Esophagus squamous epithelium (tissue), 4 donors: ENCODE results near the gene AGBL1.

Source experiments
- POLR2A ChIP-seq, 4 donors: fragments of 450-650 bp; IDR thresholded peaks; one replicate each; pipeline ENCODE4 v1.6.1; 2017; ENCODE audit warnings: antibody characterized with exemption in 4 of 4, mild to moderate bottlenecking in 4 of 4, moderate library complexity in 3 of 4
- TF ChIP-seq, protein P1 (sequence below), 6 experiments: fragments of 450-650 bp in 4 of 6; fragments of 200-600 bp in 2 of 6; sonication (generic) in 2 of 6; IDR thresholded peaks; one replicate each; pipeline ENCODE4 v1.5.1; 2016 to 2019; ENCODE audit warnings: antibody characterized with exemption in 6 of 6, mild to moderate bottlenecking in 4 of 6, moderate library complexity in 4 of 6

DNA sequence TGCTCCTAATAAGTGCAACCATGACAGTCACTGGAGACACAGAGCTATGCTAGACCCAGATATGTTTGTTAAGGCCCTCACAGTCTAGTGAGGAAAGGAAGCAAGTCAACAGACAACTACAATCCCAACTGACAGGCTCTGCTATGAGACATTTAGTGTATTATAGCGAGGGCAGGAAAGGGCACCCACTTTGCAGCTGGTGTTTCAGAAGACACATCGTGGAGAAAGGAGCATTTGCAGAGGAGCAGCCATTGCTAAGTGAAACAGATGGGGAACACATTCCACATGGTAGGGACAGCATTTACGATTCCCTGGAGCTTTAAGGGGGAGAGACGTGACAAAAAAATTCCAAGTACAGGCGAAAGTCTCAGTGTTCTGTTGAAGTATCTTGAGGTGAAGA is 685.6 kb downstream of the AGBL1 start:
- TF ChIP-seq, protein P1, sequence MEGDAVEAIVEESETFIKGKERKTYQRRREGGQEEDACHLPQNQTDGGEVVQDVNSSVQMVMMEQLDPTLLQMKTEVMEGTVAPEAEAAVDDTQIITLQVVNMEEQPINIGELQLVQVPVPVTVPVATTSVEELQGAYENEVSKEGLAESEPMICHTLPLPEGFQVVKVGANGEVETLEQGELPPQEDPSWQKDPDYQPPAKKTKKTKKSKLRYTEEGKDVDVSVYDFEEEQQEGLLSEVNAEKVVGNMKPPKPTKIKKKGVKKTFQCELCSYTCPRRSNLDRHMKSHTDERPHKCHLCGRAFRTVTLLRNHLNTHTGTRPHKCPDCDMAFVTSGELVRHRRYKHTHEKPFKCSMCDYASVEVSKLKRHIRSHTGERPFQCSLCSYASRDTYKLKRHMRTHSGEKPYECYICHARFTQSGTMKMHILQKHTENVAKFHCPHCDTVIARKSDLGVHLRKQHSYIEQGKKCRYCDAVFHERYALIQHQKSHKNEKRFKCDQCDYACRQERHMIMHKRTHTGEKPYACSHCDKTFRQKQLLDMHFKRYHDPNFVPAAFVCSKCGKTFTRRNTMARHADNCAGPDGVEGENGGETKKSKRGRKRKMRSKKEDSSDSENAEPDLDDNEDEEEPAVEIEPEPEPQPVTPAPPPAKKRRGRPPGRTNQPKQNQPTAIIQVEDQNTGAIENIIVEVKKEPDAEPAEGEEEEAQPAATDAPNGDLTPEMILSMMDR (IDR thresholded peaks at IDR 0.05), result no peak
- no peak for TF ChIP-seq POLR2A (IDR thresholded peaks at IDR 0.05)
